DND-41 (cell line): ENCODE results near the gene SRGAP3.

ENCODE experiments used
- ATAC-seq: fragments of 200-7000 bp; cut with Tn5 transposase; 3 replicates; pipeline ENCODE4 v1.9.1; 2021; ENCODE audit warnings: low read depth; ENCODE audit not compliant: insufficient read depth
- DNase-seq: peaks from one replicate; pipeline ENCODE4 v3.0.0-alpha.2; 2020
- H2AFZ ChIP-seq: 2 replicates; pipeline ENCODE4 v1.6.0; 2012; ENCODE audit warnings: low read depth, low read length
- H3K27ac ChIP-seq: 2 replicates; pipeline ENCODE4 v1.5.1; 2012; ENCODE audit warnings: low read length, inconsistent platforms
- H3K27me3 ChIP-seq: fragments of 200-600 bp; sonication (generic); 2 replicates; pipeline ENCODE4 v1.6.0; 2012; ENCODE audit warnings: low read length, mild to moderate bottlenecking, inconsistent platforms; ENCODE audit not compliant: insufficient read depth, poor library complexity
- H3K36me3 ChIP-seq: 2 replicates; pipeline ENCODE4 v1.5.1; 2012; ENCODE audit warnings: low read length, inconsistent platforms; ENCODE audit not compliant: insufficient read depth
- H3K4me1 ChIP-seq: 2 replicates; pipeline ENCODE4 v1.5.1; 2012; ENCODE audit warnings: mild to moderate bottlenecking, low read length; ENCODE audit not compliant: insufficient read depth
- H3K4me2 ChIP-seq: 2 replicates; pipeline ENCODE4 v1.6.0; 2012; ENCODE audit warnings: mild to moderate bottlenecking, moderate library complexity, low read length, inconsistent platforms; ENCODE audit not compliant: insufficient read depth
- H3K4me3 ChIP-seq, 2 experiments: fragments of 200-600 bp in 1 of 2; shearing (Covaris generic) in 1 of 2; 2 replicates each; pipeline ENCODE4 v1.5.1; 2012 to 2016; ENCODE audit warnings: inconsistent platforms in 2 of 2, low read length in 2 of 2, mild to moderate bottlenecking in 2 of 2, low read depth in 1 of 2, moderate library complexity in 1 of 2
- H3K79me2 ChIP-seq: 2 replicates; pipeline ENCODE4 v1.6.0; 2012; ENCODE audit warnings: low read length, inconsistent platforms; ENCODE audit not compliant: insufficient read depth
- H3K9ac ChIP-seq: 2 replicates; pipeline ENCODE4 v1.6.0; 2012; ENCODE audit warnings: low read depth, mild to moderate bottlenecking, inconsistent platforms, low read length, moderate library complexity
- H3K9me3 ChIP-seq: 2 replicates; pipeline ENCODE4 v1.5.1; 2012; ENCODE audit warnings: low read length, moderate library complexity, mild to moderate bottlenecking, inconsistent platforms; ENCODE audit not compliant: insufficient read depth, severe bottlenecking
- H4K20me1 ChIP-seq: 2 replicates; pipeline ENCODE4 v1.6.0; 2012; ENCODE audit warnings: low read length; ENCODE audit not compliant: insufficient read depth
- CTCF ChIP-seq: IDR thresholded peaks from 2 replicates; pipeline ENCODE4 v1.5.1; 2012; ENCODE audit warnings: borderline replicate concordance, low read length, moderate library complexity, mild to moderate bottlenecking; ENCODE audit not compliant: poor library complexity, severe bottlenecking; ENCODE audit errors: extremely low read depth
- EZH2 ChIP-seq: IDR thresholded peaks from 3 replicates; pipeline ENCODE4 v1.6.1; 2012; ENCODE audit warnings: borderline replicate concordance, low read depth, mild to moderate bottlenecking, moderate library complexity, low read length, inconsistent platforms; ENCODE audit not compliant: severe bottlenecking

SRGAP3 gene

GRCh38 chr3:9244495-9245183 is 4.8 kb downstream of the SRGAP3 start:
- Histone ChIP-seq H3K27me3 (peaks cover 28% of the 10 kb centered on the region), H3K9me3 (no peaks in the 10 kb centered on the region), H3K4me3 (no peak overlapping the region), H3K79me2 (no peaks in the 10 kb centered on the region), H2AFZ (no peak overlapping the region), H3K4me1 (peaks cover 15% of the 10 kb centered on the region), H3K9ac (no peak overlapping the region), H3K36me3 (no peaks in the 10 kb centered on the region), H3K4me2 (no peak overlapping the region), H4K20me1 (no peaks in the 10 kb centered on the region), H3K27ac (no peak overlapping the region)
- TF ChIP-seq CTCF (no peak), EZH2 (no peak)
- ATAC-seq = no peak
- DNase-seq = no peak

GRCh38 chr3:9241956-9242355 is 7.5 kb downstream of the SRGAP3 start:
- no peaks in the 10 kb centered on the region for H4K20me1 ChIP-seq
- H3K27ac ChIP-seq = no peak overlapping the region
- H3K9me3 ChIP-seq = no peaks in the 10 kb centered on the region
- no peaks in the 10 kb centered on the region for H3K4me1 ChIP-seq
- no peak overlapping the region for H2AFZ ChIP-seq
- H3K4me2 ChIP-seq = no peak overlapping the region
- H3K9ac ChIP-seq = no peak overlapping the region
- no peak overlapping the region for H3K4me3 ChIP-seq
- H3K79me2 ChIP-seq = no peaks in the 10 kb centered on the region
- DNase-seq (no peak), ATAC-seq (no peak)
- no peak for TF ChIP-seq CTCF
- TF ChIP-seq EZH2 = no peak
- H3K36me3 ChIP-seq = no peaks in the 10 kb centered on the region
- H3K27me3 ChIP-seq = peaks cover 3% of the 10 kb centered on the region

- no peak for ATAC-seq
Observed at GRCh38 chr3:9239680-9240079, 9.8 kb downstream of the SRGAP3 start.

More at GRCh38 chr3:9239680-9240079, 9.8 kb downstream of the SRGAP3 start:
- no peak overlapping the region for H2AFZ ChIP-seq
- H3K9me3 ChIP-seq = no peaks in the 10 kb centered on the region
- no peaks in the 10 kb centered on the region for H3K27me3 ChIP-seq
- no peak for DNase-seq
- no peak overlapping the region for H3K27ac ChIP-seq
- H3K9ac ChIP-seq = no peak overlapping the region
- no peaks in the 10 kb centered on the region for H3K36me3 ChIP-seq
- no peak for TF ChIP-seq CTCF
- no peak for TF ChIP-seq EZH2
- H4K20me1 ChIP-seq = no peaks in the 10 kb centered on the region
- H3K4me2 ChIP-seq = no peak overlapping the region
- H3K4me3 ChIP-seq = no peak overlapping the region
- H3K79me2 ChIP-seq = no peaks in the 10 kb centered on the region
- H3K4me1 ChIP-seq = no peaks in the 10 kb centered on the region
